Stimulated activated CD4-positive, alpha-beta T cell treated with anti-CD3 and anti-CD28 coated beads, Interleukin-2, amount 100 ng/mL, for 4 hours (primary cell): ENCODE results near the gene PRDM16.
"Not testable (repeated sequence)": the region's sequence is repeated elsewhere in the genome, so short reads cannot be mapped to it uniquely, and the experiment has no call there.

Experiments
- DNase-seq: peaks from one replicate; pipeline ENCODE4 v3.0.0-alpha.2; 2020; ENCODE audit warnings: low read depth

Gene PRDM16

DNA sequence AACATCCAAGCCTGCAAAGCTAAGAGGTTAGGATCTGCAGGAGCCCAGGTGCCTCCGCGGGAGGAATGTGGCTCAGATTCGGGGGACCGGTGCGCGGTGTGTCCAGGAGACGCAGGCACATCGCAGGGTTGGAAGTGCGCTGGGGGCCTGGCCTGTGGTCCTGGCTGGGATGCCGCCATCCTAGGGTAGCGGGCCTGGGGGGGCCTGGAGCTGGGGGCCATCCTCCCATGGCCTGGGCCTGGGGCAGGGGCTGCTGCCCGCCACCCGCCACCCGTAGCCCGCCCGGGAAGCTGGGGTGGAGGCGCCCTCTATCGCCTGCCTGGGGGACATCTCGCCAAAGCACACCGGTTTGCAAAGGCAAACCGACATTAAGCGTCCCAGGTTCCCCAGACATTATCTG lies 214.8 kb downstream of the PRDM16 start:
- DNase-seq: no peak

DNA sequence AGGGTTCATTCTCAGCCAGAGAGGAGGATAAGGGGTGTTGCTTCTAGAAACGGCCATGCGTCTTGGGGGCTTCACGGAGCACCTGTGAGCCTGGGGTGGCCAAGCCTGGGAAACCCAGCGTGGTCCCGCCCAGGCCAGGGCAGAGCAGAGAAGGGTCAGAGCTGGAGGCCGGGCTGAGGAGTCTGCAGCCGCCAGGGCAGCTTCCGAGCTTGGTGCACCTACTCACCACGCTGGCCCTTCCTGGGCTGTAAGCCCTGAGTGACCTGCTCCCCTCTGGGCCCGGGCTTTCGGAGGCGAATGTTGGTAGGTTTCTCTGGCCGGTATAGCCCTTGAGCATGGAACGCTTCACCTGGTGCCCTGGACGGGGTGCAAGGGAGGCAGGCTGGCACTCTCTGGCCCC lies 215.7 kb downstream of the PRDM16 start:
- DNase-seq: no peak

DNA sequence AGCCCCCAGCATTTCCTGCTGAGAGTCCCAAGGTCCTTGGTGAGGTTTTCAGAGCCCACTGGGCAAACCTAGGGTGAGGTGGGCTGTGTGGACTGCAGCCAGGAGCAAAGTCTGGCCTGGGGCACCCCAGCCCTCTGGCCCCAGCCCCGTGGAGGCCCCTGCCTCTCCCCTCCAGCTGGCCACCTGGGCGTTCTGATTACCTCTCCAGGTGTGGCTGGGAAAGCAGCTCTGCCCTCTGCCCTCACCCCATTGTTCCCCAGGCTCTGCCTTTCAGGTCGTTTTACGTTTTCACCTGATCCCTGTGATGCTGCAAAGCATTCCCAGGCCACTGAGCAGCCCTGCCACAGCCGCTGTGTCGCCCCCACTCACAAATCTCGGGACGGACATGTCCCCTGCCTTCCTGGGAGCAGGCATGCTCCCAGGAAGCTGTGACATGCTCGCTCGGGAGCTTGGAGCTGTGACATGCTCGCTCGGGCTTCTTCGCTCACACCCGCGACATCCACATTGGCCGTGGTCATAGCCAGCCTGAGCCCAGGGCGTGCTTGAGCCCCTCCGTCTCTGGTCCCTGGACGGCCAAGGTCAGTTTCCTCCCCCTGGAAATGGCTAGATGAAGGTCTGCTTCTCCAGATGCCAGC lies 216.2 kb downstream of the PRDM16 start:
- DNase-seq: no peak

DNA sequence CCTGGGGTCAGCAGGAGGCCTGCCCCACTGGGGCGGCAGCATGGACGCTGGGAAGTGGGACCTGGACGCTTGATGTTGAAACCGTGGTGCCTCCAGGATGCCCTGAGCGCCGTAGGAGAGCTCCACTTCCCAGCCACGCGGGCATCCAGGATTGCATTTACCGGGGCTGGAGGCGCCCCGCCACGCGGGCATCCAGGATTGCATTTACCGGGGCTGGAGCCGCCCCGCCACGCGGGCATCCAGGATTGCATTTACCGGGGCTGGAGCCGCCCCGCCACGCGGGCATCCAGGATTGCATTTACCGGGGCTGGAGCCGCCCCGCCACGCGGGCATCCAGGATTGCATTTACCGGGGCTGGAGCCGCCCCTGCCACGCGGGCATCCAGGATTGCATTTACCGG lies 218.1 kb downstream of the PRDM16 start:
- DNase-seq: not testable (repeated sequence)

DNA sequence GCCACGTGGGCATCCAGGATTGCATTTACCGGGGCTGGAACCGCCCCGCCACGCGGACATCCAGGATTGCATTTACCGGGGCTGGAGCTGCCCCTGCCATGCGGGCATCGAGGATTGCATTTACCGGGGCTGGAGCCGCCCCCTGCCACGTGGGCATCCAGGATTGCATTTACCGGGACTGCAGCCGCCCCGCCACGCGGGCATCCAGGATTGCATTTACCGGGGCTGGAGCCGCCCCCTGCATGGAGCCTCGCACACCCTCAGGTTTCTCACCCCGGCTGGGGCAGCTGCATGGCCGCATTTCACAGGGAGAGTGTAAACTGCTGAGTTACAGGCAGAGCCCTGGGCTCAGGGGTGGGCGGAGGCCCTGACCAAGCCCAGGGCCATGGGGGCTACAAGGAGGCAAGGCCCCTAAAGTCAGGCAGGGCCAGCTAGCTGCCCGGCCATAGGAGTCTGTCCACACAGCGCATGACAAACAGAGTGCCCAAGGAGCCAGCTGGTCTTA lies 218.7 kb downstream of the PRDM16 start:
- DNase-seq: no peak

DNA sequence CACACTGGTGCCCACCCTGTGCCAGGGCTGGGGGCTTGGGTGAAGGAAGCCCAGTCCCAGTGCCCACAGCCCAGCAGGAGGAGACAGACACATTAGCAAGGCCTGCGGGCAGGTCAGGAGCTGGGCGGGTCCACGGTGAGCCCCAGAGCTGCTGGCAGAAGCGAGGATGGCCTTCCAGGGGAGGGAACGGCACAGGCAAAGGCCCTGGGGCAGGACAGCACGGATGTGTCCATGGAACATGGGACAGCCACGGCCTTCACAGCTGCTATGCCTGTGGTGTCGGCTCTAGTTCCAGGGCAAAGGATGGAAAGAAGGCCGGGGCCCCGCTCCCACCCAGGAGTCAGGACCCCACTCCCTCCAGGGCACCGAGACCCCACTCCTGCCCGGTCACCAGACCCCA lies 220.5 kb downstream of the PRDM16 start:
- DNase-seq: no peak

DNA sequence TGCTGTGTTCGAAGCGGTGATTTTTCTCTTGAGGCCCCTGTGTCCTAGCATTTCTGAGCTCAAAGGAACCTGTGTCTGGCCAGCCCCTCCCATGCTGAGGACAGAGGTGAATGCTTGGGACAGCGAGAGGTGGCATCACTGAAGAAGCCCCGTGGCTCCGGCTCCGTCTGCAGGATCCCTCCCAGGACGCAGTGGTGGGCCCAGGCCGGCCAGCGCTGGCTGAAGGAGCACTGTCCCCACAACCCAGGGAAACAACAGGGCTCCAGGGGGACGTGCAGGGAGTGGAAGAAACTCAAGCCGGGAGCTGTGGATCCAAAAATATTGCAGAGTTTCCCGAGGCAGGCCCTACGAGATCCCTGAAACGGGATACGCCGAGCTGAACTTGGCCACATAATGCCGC lies 221.4 kb downstream of the PRDM16 start:
- DNase-seq: no peak

DNA sequence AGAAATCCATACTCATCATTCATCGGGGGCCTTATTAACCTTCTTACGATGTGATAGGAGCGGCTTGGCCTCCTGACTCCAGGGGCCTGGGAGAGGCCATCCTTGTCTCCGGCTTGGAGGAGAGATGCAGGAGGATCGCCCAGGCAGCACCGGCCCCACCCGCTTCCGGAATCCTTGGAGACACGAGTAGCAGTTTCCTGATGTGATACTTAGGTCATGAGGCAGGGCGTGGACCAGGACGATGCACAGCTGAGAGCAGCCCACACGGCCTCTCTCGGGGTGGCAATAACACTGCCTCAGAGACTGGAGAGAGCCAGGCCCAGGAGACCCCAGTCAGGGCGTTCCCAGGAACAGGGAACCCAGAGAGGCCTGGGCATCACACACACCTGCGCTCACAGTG lies 221.9 kb downstream of the PRDM16 start:
- DNase-seq: no peak

DNA sequence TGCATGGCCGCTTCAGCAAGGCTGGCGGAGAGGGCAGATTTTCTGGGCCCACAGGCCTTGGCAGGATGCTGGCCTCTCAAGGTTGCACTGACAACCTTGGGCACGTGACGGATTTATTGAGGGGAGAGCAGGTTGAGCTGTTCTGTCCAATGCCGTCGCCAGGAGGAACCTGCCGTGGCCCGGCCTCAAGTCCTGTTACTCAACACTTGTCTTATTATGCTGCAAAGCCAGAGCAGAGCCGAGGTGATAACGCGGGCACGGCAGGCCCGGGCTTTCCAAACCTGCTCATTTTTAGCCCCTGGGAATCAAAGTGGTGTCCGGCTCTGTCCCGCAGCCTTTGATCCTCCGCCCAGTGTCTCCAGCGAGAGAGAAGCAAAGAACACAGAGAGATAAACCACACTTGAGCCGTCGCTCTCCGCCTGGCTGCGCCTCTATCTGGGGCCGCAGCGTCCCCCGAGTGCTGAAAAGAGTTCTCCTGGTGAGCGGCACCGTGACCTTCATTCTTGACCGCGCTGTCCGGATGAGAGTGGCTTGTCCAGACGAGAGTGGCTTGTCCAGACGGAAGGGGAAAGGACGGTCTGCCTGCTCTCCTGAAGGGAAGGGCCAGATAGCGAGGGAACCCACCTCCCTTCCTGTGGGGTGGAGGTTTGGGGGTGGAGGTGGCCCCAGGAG lies 223.2 kb downstream of the PRDM16 start:
- DNase-seq: no peak

DNA sequence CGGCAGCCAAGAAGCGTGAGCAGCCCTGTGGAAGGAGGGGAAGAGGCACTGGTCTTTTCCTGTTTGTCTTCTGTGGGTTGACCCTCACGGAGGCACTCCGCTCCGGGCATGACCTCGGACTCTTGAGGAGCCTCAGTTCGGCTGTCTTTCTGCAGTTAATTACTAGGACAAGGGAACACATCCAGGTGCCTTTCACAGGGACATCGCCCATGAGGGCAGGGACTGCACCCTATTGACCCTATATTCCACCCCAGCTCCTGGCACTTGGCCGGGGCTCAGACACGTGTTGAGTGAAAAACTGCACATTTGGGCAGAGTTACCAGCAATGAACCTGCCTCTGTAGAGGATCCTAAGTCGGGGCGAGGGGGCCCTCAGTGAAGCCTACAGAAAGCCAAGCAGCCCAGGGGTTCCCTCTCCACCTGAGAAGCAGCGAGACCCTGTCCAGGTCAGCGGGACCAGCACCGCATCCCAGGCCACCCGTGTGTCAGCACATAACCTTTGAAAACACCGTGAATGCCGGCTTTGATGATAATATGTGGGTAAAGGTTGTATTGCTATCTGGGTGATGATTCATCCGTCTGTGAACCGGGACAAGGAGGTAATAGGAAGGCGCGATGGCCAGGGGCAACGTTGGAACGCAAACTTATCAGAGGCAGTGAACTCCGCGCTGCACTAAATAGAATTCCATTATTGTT lies 224.0 kb downstream of the PRDM16 start:
- no peak for DNase-seq

DNA sequence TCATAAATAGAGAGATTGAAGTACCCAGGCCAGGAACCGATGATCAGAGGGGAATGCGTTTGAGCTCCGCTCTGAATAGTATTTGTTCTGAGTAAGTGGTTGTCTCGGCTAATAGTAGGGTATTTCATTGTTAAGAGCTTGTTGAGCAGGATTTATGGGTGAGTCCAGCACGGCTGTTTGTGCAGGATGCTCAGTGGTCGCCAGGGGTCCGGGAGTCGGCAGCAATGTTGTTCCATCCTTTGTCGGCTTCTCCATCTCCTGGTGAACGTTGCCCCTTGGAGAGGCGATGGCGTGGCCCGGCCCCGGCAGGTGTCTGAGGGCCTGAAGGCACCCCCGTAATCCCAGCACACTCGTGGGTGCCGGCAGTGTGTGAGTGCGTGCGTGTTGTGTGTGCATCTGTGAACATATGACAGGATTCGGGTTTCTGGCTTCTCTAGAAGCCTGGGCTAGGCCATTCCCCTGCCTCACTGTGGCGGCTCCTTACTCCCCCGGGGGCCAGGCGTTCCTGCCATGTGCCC lies 224.6 kb downstream of the PRDM16 start:
- DNase-seq: no peak

DNA sequence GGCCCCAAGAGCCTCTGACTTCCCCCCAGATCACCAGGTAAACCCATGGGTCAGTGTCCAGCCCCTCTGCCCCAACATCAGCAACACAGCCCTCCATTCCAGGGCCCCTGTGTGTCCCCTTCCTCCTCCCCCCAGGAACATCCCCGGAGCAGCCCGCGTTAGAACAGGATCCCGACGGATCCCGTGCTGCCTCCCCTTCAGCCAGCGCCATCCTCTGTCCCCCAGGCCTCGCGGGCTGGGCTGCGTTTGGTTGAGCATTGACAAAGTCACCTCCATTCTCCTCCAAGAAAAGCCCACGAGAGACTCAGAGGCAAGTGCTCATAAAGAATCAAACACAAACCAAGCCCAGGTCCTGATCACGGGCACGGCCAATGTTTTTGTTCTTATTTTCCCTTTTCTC lies 225.4 kb downstream of the PRDM16 start:
- DNase-seq: no peak

DNA sequence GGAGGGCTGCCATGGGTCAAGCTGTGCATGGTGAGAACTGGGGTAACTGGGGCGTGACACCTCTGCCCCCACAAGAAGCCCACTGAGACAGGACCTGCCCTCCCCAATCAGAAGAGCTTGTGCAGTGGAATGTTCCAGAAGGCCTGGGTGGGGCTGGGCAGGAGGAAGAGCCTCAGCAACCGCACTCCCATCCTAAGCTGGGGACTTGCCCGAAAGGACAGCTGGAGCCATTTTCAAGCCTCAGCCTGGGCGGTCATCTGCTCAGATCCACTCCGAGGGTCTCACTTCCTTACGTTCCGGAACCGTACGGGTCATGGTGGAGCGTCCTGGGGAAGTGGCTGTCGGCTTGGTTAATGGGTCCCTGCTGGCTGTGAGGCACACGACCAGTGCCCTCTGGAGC lies 226.8 kb downstream of the PRDM16 start:
- no peak for DNase-seq

DNA sequence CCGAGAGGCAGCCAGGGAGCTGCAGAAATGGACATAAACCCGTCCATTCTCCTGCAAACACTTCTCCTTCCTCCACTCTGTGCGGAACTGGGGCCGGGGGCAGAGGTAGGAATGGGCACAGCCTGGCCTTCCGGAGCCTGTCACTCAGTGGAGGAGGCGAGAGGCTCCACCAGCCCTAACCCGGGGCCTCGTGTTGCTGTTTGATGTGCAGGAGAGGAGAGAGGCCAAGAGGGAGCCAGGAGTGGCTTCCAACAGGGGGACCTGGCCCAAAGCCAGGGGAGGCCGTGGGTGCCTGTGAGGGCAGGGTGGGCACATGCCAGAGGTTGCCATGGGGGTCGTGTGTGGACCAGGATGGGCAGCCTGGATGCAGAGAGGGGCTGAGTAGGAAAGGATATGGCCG lies 227.3 kb downstream of the PRDM16 start:
- no peak for DNase-seq

DNA sequence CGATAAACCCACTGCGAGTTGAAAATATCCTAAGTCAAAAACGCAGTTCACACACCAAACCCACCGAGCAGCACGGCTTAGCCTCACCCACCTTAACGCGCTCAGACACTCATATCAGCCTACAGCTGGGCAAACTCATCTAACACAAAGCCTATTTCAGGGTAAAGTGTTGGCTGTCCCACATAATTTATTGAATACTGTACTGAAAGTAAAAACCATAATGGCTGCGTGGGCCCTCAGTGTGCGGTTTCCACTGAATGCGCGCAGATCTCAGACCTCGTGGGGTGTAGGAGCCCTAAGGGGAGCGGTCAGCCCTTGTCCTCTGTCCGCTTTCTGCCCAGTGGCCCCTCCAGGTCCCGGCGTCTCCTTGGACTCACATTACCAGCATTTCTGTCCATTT lies 227.8 kb downstream of the PRDM16 start:
- DNase-seq: no peak

DNA sequence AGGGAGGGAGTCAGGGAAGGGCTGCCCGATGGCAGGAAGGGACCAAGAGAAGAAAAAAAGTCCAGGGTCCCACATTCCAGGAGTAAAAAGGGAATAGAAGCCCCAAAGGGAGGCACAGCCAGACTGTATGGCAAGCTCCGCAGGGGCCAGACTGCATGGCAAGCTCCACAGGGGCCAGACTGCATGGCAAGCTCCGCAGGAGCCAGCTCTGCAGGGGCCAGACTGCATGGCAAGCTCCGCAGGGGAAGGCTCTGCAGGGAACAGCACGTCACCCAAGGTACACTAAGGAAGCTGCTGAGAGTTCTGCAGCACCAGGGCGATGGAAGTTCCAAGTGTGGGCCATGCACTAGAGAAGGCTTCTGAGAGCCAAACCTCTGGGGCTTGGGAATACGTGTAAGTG lies 228.8 kb downstream of the PRDM16 start:
- no peak for DNase-seq

DNA sequence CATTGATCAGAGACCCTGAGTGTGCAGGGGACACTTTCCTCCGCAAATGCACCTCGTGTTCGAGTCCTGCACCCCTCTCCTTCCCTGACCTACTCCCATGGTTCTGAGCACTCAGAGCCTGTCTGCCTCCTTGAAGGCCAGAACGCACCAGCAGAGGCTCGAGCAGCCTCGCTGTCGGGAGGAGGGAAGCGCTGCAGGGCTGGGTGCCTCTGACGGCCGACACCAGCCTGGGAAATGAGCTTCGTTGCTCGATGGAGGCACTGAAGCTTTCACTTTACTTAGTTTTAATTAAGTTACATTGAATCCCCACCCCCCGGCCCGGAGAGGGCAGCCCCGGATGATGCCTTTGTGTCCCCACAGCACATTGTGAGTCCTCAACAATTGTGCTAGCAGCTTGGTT lies 229.2 kb downstream of the PRDM16 start:
- no peak for DNase-seq

DNA sequence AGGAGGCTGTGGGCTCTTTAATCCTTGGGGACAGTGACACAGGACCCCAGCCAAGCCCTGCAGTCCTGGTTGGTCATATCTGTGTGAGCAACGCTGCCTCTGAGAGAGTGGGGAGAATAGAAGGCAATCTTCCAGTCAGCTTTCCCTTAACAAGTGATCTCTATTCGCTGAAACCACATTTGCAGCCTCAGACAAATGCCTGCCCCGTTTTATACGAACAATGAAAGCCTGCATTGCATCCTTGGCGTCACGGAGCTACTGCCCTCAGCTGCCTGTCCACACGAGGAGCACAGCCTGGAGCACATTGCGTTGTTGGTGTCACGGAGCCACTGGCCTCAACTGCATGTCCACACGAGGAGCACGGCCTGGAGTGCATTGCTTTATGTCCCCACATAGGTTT lies 235.2 kb downstream of the PRDM16 start:
- no peak for DNase-seq

DNA sequence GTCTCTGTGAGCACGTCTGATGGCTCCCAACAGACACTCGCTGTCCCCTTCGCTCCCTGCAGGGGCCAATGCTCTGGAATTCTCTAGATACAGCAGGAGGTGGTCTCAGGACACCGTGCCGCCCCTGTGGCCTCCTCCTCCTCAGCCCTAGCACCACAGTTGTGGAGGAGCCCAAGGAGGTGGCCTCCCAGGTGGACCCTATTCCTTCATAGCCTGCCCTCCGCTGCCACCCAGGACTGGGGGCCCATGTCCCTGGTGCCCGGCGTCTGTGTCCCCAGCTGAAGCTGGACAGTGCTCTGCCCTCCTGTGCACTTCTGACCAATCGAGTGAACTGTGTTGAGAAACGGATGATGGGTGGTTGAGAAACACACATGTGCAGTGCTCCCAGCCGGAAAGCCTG lies 235.7 kb downstream of the PRDM16 start:
- no peak for DNase-seq

DNA sequence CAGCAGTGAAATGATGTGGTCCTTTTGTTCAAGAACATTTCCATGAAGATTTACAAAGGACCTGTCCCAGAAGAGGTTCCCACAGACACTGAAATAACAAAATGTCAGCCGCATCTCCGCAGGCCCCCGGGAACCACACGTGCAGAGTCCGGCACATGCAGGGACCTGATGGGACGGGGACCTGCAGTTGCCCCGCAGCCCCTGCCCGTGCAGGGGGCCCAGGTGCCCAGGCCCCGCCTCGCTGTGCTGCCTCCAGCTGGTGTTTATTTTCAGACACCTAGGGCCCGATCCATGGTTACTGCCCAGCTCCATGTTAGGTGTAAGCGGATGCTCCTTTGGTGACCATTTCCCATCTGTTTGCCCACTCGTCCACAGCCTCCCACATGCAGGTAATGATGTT lies 236.2 kb downstream of the PRDM16 start:
- DNase-seq: no peak

DNA sequence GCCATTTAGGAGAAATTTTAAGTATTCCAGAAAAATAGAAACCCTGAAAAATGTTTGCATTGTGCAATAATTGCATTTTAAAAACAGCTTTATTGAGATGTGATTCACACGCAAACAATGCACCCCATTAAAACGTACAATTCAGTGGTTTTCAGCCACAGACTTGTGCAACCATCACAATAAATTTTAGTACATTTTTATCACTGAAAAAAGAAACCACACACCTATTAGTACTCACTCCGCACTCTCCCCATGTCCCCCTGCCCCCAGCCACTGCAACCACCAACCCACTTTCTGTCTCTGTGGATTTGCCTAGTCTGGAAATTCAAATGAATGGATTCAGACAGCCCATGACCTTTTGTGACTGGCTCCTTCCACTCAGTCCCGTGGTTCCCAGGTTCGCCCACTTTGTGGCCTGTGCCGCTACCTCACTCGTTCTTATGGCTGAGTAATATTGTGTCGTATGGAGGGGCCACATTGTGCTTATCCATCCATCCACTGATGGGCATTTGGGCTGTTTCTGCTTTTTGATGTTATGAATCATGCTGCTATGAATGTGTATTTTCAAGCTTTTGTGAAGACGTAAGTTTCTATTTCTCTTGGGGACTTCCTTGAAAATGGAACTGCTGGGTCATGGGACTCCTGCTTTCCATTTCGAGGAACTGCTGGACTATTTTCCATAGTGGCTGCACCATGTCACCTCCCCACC lies 237.7 kb downstream of the PRDM16 start:
- DNase-seq: no peak

DNA sequence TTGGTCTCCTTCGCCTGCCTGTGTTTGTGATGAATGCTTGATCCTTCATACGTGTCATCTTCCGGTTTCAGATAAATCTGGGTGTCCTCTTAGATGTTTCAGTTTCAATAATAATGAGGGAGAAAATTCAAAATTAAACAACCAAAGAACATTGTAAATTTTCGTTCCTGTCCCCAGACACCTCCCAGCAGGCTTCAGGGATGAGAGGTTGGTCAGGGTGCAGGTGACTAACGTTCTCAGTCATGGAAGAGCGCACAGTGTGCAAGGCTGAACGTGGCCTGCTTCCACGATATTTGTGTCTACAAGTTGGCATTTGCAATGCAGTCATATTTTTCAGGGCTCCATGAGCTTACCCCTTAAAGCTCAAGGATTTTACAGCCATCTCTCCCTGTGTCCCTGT lies 238.4 kb downstream of the PRDM16 start:
- no peak for DNase-seq

DNA sequence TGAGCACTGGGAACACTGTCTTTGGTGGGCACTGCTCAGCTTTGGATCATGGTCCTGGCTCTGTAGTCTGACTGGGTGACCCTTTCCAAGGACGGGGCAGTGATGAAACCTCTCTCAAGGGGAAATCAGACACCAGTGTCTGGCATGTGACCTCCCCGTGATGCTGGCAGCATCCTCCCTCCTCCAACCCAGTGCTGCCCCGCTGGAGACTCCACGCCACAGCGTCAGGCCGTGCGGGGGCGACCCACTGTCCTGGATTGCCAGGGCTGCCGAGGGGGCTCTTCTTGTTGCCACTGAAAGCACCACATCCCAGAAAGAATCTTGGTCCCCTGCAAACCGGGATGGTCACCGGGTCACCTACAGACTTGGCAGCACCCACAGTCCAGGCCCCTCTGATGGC lies 239.1 kb downstream of the PRDM16 start:
- no peak for DNase-seq
